ENCODE results near the gene MIF4GD.
"Not testable (repeated sequence)": the region's sequence is repeated elsewhere in the genome, so short reads cannot be mapped to it uniquely, and the experiment has no call there.

DNA sequence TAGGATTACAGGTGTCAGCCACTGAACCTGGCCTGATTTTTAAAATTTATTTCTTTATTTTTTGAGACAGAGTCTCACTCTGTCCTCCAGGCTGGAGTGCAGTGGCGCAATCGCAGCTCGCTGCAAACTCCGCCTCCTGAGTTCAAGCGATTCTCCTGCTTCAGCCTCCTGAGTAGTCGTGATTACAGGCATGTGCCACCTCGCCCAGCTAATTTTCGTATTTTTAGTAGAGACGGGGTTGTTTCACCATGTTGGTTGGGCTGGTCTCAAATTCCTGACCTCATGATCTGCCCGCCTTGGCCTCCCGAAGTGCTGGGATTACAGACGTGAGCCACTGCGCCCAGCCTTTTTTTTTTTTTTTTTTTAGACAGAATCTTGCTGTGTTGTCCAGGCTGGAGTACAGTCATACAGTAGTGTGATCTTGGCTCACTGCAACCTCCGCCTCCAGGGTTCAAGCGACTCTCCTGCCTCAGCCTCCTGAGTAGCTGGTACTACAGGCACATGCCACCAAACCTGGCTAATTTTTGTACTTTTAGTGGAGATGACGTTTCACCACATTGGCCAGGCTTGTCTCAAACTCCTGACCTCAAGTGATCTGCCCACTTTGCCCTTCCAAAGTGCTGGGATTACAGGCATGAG, 21.9 kb upstream of the MIF4GD start:
- TF ChIP-seq CTCF (IDR thresholded peaks at IDR 0.05); ZFX (IDR thresholded peaks at IDR 0.05; ENCODE audit: borderline replicate concordance): not testable (repeated sequence)

Measured in 22Rv1 (cell line).